Activated CD4-positive, alpha-beta T cell treated with anti-CD3 and anti-CD28 coated beads, Interleukin-2, amount 50 U/mL, for 1 hour (primary cell): ENCODE measurements around the gene MGAT3.

ENCODE experiments used
- DNase-seq: peaks from one replicate; pipeline ENCODE4 v3.0.0-alpha.2; 2020

Gene MGAT3

GRCh38 chr22:39429916-39430575, 26.8 kb upstream of the MGAT3 start:
- DNase-seq = no peak

GRCh38 chr22:39430576-39431150, 26.1 kb upstream of the MGAT3 start:
- DNase-seq = no peak

- DNase-seq = no peak
Observed at GRCh38 chr22:39431216-39431801, 25.5 kb upstream of the MGAT3 start.

- DNase-seq = no peak
Observed at GRCh38 chr22:39431821-39432251, 25.0 kb upstream of the MGAT3 start.

GRCh38 chr22:39432361-39432811, 24.4 kb upstream of the MGAT3 start:
- no peak for DNase-seq

GRCh38 chr22:39433476-39434242, 23.2 kb upstream of the MGAT3 start:
- DNase-seq = no peak

GRCh38 chr22:39434243-39434653, 22.6 kb upstream of the MGAT3 start:
- no peak for DNase-seq

- no peak for DNase-seq
Observed at GRCh38 chr22:39434721-39435120, 22.1 kb upstream of the MGAT3 start.

GRCh38 chr22:39435616-39436015, 21.2 kb upstream of the MGAT3 start:
- DNase-seq = no peak

- DNase-seq = no peak
Observed at GRCh38 chr22:39437791-39438704, 18.8 kb upstream of the MGAT3 start.

- no peak for DNase-seq
Observed at GRCh38 chr22:39439170-39439569, 17.6 kb upstream of the MGAT3 start.

- DNase-seq = no peak
Observed at GRCh38 chr22:39443398-39443797, 13.4 kb upstream of the MGAT3 start.

GRCh38 chr22:39444247-39444800, 12.5 kb upstream of the MGAT3 start:
- DNase-seq = no peak

GRCh38 chr22:39444937-39445465, 11.8 kb upstream of the MGAT3 start:
- no peak for DNase-seq

GRCh38 chr22:39445678-39446077, 11.1 kb upstream of the MGAT3 start:
- no peak for DNase-seq

GRCh38 chr22:39446239-39446721, 10.5 kb upstream of the MGAT3 start:
- no peak for DNase-seq

- no peak for DNase-seq
Observed at GRCh38 chr22:39448205-39449054, 8.4 kb upstream of the MGAT3 start.

GRCh38 chr22:39449708-39450107, 7.1 kb upstream of the MGAT3 start:
- DNase-seq = no peak

- DNase-seq = no peak
Observed at GRCh38 chr22:39450258-39450955, 6.4 kb upstream of the MGAT3 start.

GRCh38 chr22:39452740-39453040, 4.1 kb upstream of the MGAT3 start:
- DNase-seq = no peak
